ENCODE results near the gene RPRD1B.
A peak's percentile ranks its signal among the peaks of the same experiment; 100 is the strongest.

The RPRD1B gene

GRCh38 chr20:38129893-38130609 is 96.5 kb downstream of the RPRD1B start:
- ATAC-seq (ENCODE audit: low read depth) (no peak), DNase-seq (ENCODE audit: low spot score) (peak; percentile 78)
- Histone ChIP-seq H3K27me3 (ENCODE audit: insufficient read depth, poor library complexity, severe bottlenecking) (no peaks in the 10 kb centered on the region), H3K36me3 (ENCODE audit: low read depth) (no peaks in the 10 kb centered on the region), H3K4me3 (ENCODE audit: severe bottlenecking) (no peak overlapping the region), H3K27ac (ENCODE audit: poor library complexity, severe bottlenecking) (no peak overlapping the region), H3K4me1 (ENCODE audit: insufficient read depth, poor library complexity, severe bottlenecking) (peaks cover 37% of the 10 kb centered on the region), H3K9me3 (ENCODE audit: severe bottlenecking) (no peaks in the 10 kb centered on the region)
- TF ChIP-seq, protein P1, sequence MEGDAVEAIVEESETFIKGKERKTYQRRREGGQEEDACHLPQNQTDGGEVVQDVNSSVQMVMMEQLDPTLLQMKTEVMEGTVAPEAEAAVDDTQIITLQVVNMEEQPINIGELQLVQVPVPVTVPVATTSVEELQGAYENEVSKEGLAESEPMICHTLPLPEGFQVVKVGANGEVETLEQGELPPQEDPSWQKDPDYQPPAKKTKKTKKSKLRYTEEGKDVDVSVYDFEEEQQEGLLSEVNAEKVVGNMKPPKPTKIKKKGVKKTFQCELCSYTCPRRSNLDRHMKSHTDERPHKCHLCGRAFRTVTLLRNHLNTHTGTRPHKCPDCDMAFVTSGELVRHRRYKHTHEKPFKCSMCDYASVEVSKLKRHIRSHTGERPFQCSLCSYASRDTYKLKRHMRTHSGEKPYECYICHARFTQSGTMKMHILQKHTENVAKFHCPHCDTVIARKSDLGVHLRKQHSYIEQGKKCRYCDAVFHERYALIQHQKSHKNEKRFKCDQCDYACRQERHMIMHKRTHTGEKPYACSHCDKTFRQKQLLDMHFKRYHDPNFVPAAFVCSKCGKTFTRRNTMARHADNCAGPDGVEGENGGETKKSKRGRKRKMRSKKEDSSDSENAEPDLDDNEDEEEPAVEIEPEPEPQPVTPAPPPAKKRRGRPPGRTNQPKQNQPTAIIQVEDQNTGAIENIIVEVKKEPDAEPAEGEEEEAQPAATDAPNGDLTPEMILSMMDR (IDR thresholded peaks at IDR 0.05; ENCODE audit: poor library complexity, severe bottlenecking) = no peak

DNA sequence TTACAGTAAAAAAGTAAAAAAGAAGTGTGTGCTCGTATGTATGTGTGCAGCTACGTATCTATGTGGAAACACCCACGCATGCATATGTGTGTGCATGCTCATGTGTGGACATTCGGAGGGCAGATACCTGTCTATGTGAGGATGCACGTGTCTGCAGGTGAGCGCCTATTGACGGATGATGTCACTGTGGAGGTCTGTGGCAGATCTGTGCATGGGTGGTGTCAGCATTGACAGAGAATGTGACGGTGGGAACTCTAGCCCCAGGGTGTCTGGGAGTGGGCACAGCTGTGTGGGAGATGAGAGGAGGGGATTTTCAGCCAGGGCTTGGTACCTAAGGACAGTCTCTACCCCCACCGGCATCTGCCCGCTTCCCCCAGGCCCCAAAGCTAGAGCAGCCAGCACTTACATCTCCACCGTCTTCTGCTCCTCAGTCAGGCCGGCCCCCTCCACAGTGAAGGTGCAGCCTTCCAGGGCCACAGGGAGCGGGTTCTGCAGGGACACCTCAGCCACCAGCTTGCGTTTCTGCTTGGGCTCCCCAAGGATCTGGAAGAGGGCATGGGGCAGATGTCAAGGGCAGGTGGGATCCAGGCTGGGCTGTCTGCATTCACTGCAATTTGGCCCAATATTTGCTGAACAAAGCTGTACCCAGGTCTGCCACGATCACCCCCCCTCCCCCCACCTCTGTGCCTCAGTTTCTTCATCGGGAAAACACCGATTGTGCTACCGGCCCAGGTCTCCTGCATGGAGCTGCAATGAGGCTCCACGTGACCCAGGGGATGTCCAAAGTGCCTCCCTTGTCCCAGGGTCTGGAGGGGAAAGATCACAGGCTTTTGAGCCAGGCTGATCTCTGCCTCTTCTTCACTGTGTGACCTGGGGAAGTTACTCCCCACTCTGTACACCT is 97.4 kb downstream of the RPRD1B start:
- H3K27ac ChIP-seq (ENCODE audit: poor library complexity, severe bottlenecking) = no peak overlapping the region
- no peak for ATAC-seq (ENCODE audit: low read depth)
- peaks cover 28% of the 10 kb centered on the region for H3K4me1 ChIP-seq (ENCODE audit: insufficient read depth, poor library complexity, severe bottlenecking)
- TF ChIP-seq, protein P1 (IDR thresholded peaks at IDR 0.05; ENCODE audit: poor library complexity, severe bottlenecking) = no peak
- DNase-seq (ENCODE audit: low spot score) = peak; percentile 83
- no peaks in the 10 kb centered on the region for H3K36me3 ChIP-seq (ENCODE audit: low read depth)
- no peaks in the 10 kb centered on the region for H3K9me3 ChIP-seq (ENCODE audit: severe bottlenecking)
- no peaks in the 10 kb centered on the region for H3K27me3 ChIP-seq (ENCODE audit: insufficient read depth, poor library complexity, severe bottlenecking)
- no peak overlapping the region for H3K4me3 ChIP-seq (ENCODE audit: severe bottlenecking)

GRCh38 chr20:38131588-38132121 is 98.1 kb downstream of the RPRD1B start:
- TF ChIP-seq, protein P1 (IDR thresholded peaks at IDR 0.05; ENCODE audit: poor library complexity, severe bottlenecking) = no peak
- Histone ChIP-seq H3K27ac (ENCODE audit: poor library complexity, severe bottlenecking) (no peak overlapping the region), H3K4me3 (ENCODE audit: severe bottlenecking) (no peak overlapping the region), H3K36me3 (ENCODE audit: low read depth) (no peaks in the 10 kb centered on the region), H3K9me3 (ENCODE audit: severe bottlenecking) (no peaks in the 10 kb centered on the region), H3K4me1 (ENCODE audit: insufficient read depth, poor library complexity, severe bottlenecking) (peaks cover 21% of the 10 kb centered on the region), H3K27me3 (ENCODE audit: insufficient read depth, poor library complexity, severe bottlenecking) (no peaks in the 10 kb centered on the region)
- 0 out of 3 replicates have a peak, but pooled peaks have one; percentile 6 for ATAC-seq (ENCODE audit: low read depth)
- peak; percentile 67 for DNase-seq (ENCODE audit: low spot score)

- Histone ChIP-seq H3K27ac (ENCODE audit: poor library complexity, severe bottlenecking) (no peak overlapping the region), H3K4me1 (ENCODE audit: insufficient read depth, poor library complexity, severe bottlenecking) (peaks cover 14% of the 10 kb centered on the region), H3K4me3 (ENCODE audit: severe bottlenecking) (no peak overlapping the region), H3K27me3 (ENCODE audit: insufficient read depth, poor library complexity, severe bottlenecking) (no peaks in the 10 kb centered on the region), H3K36me3 (ENCODE audit: low read depth) (no peaks in the 10 kb centered on the region), H3K9me3 (ENCODE audit: severe bottlenecking) (no peaks in the 10 kb centered on the region)
- DNase-seq (ENCODE audit: low spot score) (peak; percentile 80), ATAC-seq (ENCODE audit: low read depth) (no peak)
- TF ChIP-seq, protein P1 (IDR thresholded peaks at IDR 0.05; ENCODE audit: poor library complexity, severe bottlenecking) = no peak
Measured at GRCh38 chr20:38132156-38132909, 98.8 kb downstream of the RPRD1B start.

Data from RWPE2 (cell line).